OCI-LY7 (cell line): Measurements from ENCODE around the gene WDR37. TPM values are rescaled to one million over a fixed set of nuclear protein-coding genes. Genes with fewer than 3 reads are reported as not detected.

ENCODE experiments used
- BruUV-seq: library from RNA; stranded (reverse); fragments of 400-500 nt; replicated peaks from 2 replicates; lab custom pipeline; 2021; lab: Mats Ljungman, UMichigan
- CTCF ChIA-PET: fragments of 300-600 bp; sonication (Branson Sonifier 250); formaldehyde crosslinking; loops from one replicate; lab custom pipeline; 2022; ENCODE audit warnings: antibody characterized with exemption; ENCODE audit not compliant: unreplicated experiment; lab: Charles Lee
- POLR2A ChIA-PET: fragments of 300-600 bp; sonication (Branson Sonifier 250); formaldehyde crosslinking; loops from one replicate; lab custom pipeline; 2022; ENCODE audit warnings: antibody characterized with exemption; lab: Charles Lee
- DNase-seq: peaks from one replicate; pipeline ENCODE4 v3.0.0-alpha.2; 2015; ENCODE audit warnings: low spot score
- H2AFZ ChIP-seq: fragments of 200-600 bp; sonication (generic), shearing (Covaris generic); 2 replicates; pipeline ENCODE4 v1.6.1; 2014; ENCODE audit warnings: mild to moderate bottlenecking, antibody characterized with exemption, low read length, moderate library complexity
- H3K27ac ChIP-seq: fragments of 200-600 bp; sonication (generic); 2 replicates; pipeline ENCODE4 v1.5.1; 2014; ENCODE audit warnings: mixed run types, low read depth, mild to moderate bottlenecking, moderate library complexity, low read length, inconsistent platforms; ENCODE audit not compliant: poor library complexity, severe bottlenecking
- H3K36me3 ChIP-seq: fragments of 200-600 bp; sonication (generic); 2 replicates; pipeline ENCODE4 v1.6.1; 2014; ENCODE audit warnings: mild to moderate bottlenecking, antibody characterized with exemption, low read length, moderate library complexity, mixed read lengths; ENCODE audit not compliant: insufficient read depth
- H3K4me1 ChIP-seq: fragments of 200-600 bp; sonication (generic); 2 replicates; pipeline ENCODE4 v1.5.1; 2014; ENCODE audit warnings: mild to moderate bottlenecking, low read length; ENCODE audit not compliant: insufficient read depth, poor library complexity, severe bottlenecking
- H3K4me2 ChIP-seq: fragments of 200-600 bp; sonication (generic); 2 replicates; pipeline ENCODE4 v1.6.1; 2014; ENCODE audit warnings: mild to moderate bottlenecking, low read length
- H3K4me3 ChIP-seq: fragments of 200-600 bp; sonication (generic); 2 replicates; pipeline ENCODE4 v1.5.1; 2014; ENCODE audit warnings: mild to moderate bottlenecking, low read depth, low read length; ENCODE audit not compliant: poor library complexity, severe bottlenecking
- H3K79me2 ChIP-seq: fragments of 200-600 bp; sonication (generic); 2 replicates; pipeline ENCODE4 v1.6.1; 2016; ENCODE audit warnings: low read depth, mild to moderate bottlenecking, low read length, moderate library complexity, mixed read lengths; ENCODE audit not compliant: insufficient read depth
- H3K9me2 ChIP-seq: fragments of 200-600 bp; sonication (generic); 2 replicates; pipeline ENCODE4 v1.6.1; 2016; ENCODE audit warnings: mild to moderate bottlenecking, low read length, mixed read lengths; ENCODE audit not compliant: insufficient read depth
- H3K9me3 ChIP-seq: fragments of 200-600 bp; sonication (generic); 2 replicates; pipeline ENCODE4 v1.6.1; 2014; ENCODE audit warnings: mild to moderate bottlenecking, mixed run types, low read length, mixed read lengths
- H4K20me1 ChIP-seq: fragments of 200-600 bp; sonication (generic); 2 replicates; pipeline ENCODE4 v1.6.1; 2014; ENCODE audit warnings: mild to moderate bottlenecking, antibody characterized with exemption, low read length, moderate library complexity, mixed read lengths; ENCODE audit not compliant: insufficient read depth
- CTCF ChIP-seq: fragments of 200-600 bp; sonication (generic); conservative IDR thresholded peaks from 2 replicates; pipeline ENCODE4 v1.5.1; 2014; ENCODE audit warnings: mild to moderate bottlenecking, antibody characterized with exemption, low read length, moderate library complexity, mixed read lengths
- EZH2phosphoT487 ChIP-seq: fragments of 200-600 bp; sonication (generic); IDR thresholded peaks from 2 replicates; pipeline ENCODE4 v1.6.1; 2018; ENCODE audit warnings: low read depth, borderline replicate concordance, mild to moderate bottlenecking, mixed run types, antibody characterized with exemption, low read length, moderate library complexity, mixed read lengths
- intact Hi-C: fragments of 100-400 bp; cut with micrococcal nuclease; formaldehyde crosslinking; loops from one replicate; pipeline ENCODE4 v1.10.0; 2022; ENCODE audit not compliant: unreplicated experiment
- total RNA-seq, 2 experiments: library from RNA; depleted of rRNA in 1 of 2; stranded (reverse); fragments of >200 nt in 1 of 2; shearing (Covaris generic) in 1 of 2; gene quantifications; 2 replicates each; pipeline ENCODE4 v1.2.3, GENCODE V29; 2014 to 2022

The WDR37 gene
- total RNA-seq, 2 experiments from 2014 or later: 9.7 to 18.9 TPM

- Histone ChIP-seq H3K79me2 (no peaks in the 10 kb centered on the region), H2AFZ (no peak overlapping the region), H3K4me2 (no peak overlapping the region), H3K9me2 (no peaks in the 10 kb centered on the region), H3K36me3 (peaks cover 71% of the 10 kb centered on the region), H4K20me1 (no peaks in the 10 kb centered on the region), H3K4me1 (no peaks in the 10 kb centered on the region), H3K27ac (no peak overlapping the region), H3K4me3 (no peak overlapping the region), H3K9me3 (no peaks in the 10 kb centered on the region)
- TF ChIP-seq CTCF: no peak
- no peak for TF ChIP-seq EZH2phosphoT487
- CTCF ChIA-PET: no interaction called here
- DNase-seq: no peak
- no TSS peak for BruUV-seq
- POLR2A ChIA-PET: no interaction called here
- intact Hi-C loops: no loop called here
Measured at GRCh38 chr10:1096287-1096889, 40.2 kb downstream of the WDR37 start.

- Histone ChIP-seq H3K36me3 (peaks cover 71% of the 10 kb centered on the region), H3K4me3 (no peak overlapping the region), H3K9me2 (no peaks in the 10 kb centered on the region), H3K79me2 (no peaks in the 10 kb centered on the region), H3K4me2 (no peak overlapping the region), H3K9me3 (no peaks in the 10 kb centered on the region), H3K27ac (no peak overlapping the region), H3K4me1 (no peaks in the 10 kb centered on the region), H2AFZ (no peak overlapping the region), H4K20me1 (no peaks in the 10 kb centered on the region)
- POLR2A ChIA-PET: no interaction called here
- CTCF ChIA-PET: no interaction called here
- intact Hi-C loops: no loop called here
- TF ChIP-seq CTCF (no peak), EZH2phosphoT487 (no peak)
- no peak for DNase-seq
- BruUV-seq: no TSS peak
Measured at GRCh38 chr10:1097436-1097835, 41.3 kb downstream of the WDR37 start.

- no peaks in the 10 kb centered on the region for H3K9me3 ChIP-seq
- peaks cover 70% of the 10 kb centered on the region for H3K36me3 ChIP-seq
- H3K27ac ChIP-seq: no peak overlapping the region
- POLR2A ChIA-PET: no interaction called here
- H3K4me1 ChIP-seq: no peaks in the 10 kb centered on the region
- H3K4me3 ChIP-seq: no peak overlapping the region
- no peaks in the 10 kb centered on the region for H3K79me2 ChIP-seq
- no peak for TF ChIP-seq CTCF
- TF ChIP-seq EZH2phosphoT487: no peak
- H2AFZ ChIP-seq: no peak overlapping the region
- DNase-seq: no peak
- no TSS peak for BruUV-seq
- H3K9me2 ChIP-seq: no peaks in the 10 kb centered on the region
- intact Hi-C loops: no loop called here
- H3K4me2 ChIP-seq: no peak overlapping the region
- no peaks in the 10 kb centered on the region for H4K20me1 ChIP-seq
- CTCF ChIA-PET: no interaction called here
Measured at GRCh38 chr10:1100143-1100542, 44.0 kb downstream of the WDR37 start.
